ENCODE results near the gene POMP. TPM values are rescaled to one million over a fixed set of nuclear protein-coding genes. Genes with fewer than 3 reads are reported as not detected.

POMP gene

GRCh38 chr13:28725046-28725610 lies 66.2 kb downstream of the POMP start:
- Histone ChIP-seq H3K27me3 (ENCODE audit: control insufficient read depth, insufficient read depth, low read length) (no peaks in the 10 kb centered on the region), H3K9ac (ENCODE audit: low read depth, low read length) (no peak overlapping the region), H3K4me3 (ENCODE audit: low read length) (no peak overlapping the region)

More at GRCh38 chr13:28725046-28725610, 66.2 kb downstream of the POMP start:
- no peaks in the 10 kb centered on the region for H3K36me3 ChIP-seq (ENCODE audit: insufficient read depth, low read length)
- H3K4me1 ChIP-seq (ENCODE audit: control insufficient read depth, insufficient read depth, low read length): peaks cover 16% of the 10 kb centered on the region
- no peak overlapping the region for H3K4me2 ChIP-seq (ENCODE audit: low read length)
- no peaks in the 10 kb centered on the region for H3K9me3 ChIP-seq (replicated peaks; ENCODE audit: low read length)

Small RNAs within 50 kb of the gene (small RNA-seq; reads per million reads assigned to genes)
- not detected for gene RF00019
- gene RNU6-53P: not detected

All from skeletal muscle satellite cell (primary cell).